Raji (cell line): ENCODE results near the gene BAZ2B.

ENCODE experiments used
- POLR2A ChIP-seq: IDR thresholded peaks from 2 replicates; pipeline ENCODE4 v1.6.1; 2011; ENCODE audit warnings: low read depth, low read length, control low read depth; ENCODE audit not compliant: insufficient read depth

Gene BAZ2B

GRCh38 chr2:159605441-159606178, 10.7 kb downstream of the BAZ2B start:
- TF ChIP-seq POLR2A, result no peak

- no peak for TF ChIP-seq POLR2A
These were observed 12.2 kb downstream of the BAZ2B start for GRCh38 chr2:159604159-159604558.

GRCh38 chr2:159600752-159601151, 15.6 kb downstream of the BAZ2B start:
- TF ChIP-seq POLR2A, result no peak

- TF ChIP-seq POLR2A, result no peak
These were observed 20.8 kb downstream of the BAZ2B start for GRCh38 chr2:159595410-159596046.

GRCh38 chr2:159592441-159592840, 23.9 kb downstream of the BAZ2B start:
- TF ChIP-seq POLR2A, result no peak

- TF ChIP-seq POLR2A, result no peak
These were observed 25.1 kb downstream of the BAZ2B start for GRCh38 chr2:159591221-159591620.

GRCh38 chr2:159589286-159589685, 27.1 kb downstream of the BAZ2B start:
- TF ChIP-seq POLR2A, result no peak

- no peak for TF ChIP-seq POLR2A
These were observed 30.3 kb downstream of the BAZ2B start for GRCh38 chr2:159586034-159586433.

- no peak for TF ChIP-seq POLR2A
These were observed 30.7 kb downstream of the BAZ2B start for GRCh38 chr2:159585622-159586021.

- TF ChIP-seq POLR2A, result no peak
These were observed 31.6 kb downstream of the BAZ2B start for GRCh38 chr2:159584796-159585195.

- no peak for TF ChIP-seq POLR2A
These were observed 42.3 kb downstream of the BAZ2B start for GRCh38 chr2:159573846-159574606.

GRCh38 chr2:159573294-159573693, 43.1 kb downstream of the BAZ2B start:
- TF ChIP-seq POLR2A, result no peak

- no peak for TF ChIP-seq POLR2A
These were observed 43.9 kb downstream of the BAZ2B start for GRCh38 chr2:159572459-159572858.

GRCh38 chr2:159571540-159572260, 44.6 kb downstream of the BAZ2B start:
- TF ChIP-seq POLR2A, result no peak

GRCh38 chr2:159564081-159564480, 52.3 kb downstream of the BAZ2B start:
- no peak for TF ChIP-seq POLR2A
